ENCODE data around the gene FBRS.

- no peak for TF ChIP-seq CTCF (IDR thresholded peaks at IDR 0.05)
- TF ChIP-seq POLR2A (IDR thresholded peaks at IDR 0.05): no peak
These were observed 36.5 kb upstream of the FBRS start for GRCh38 chr16:30621765-30622164.
